ENCODE measurements around the gene ANKEF1. TPM values are rescaled to one million over a fixed set of nuclear protein-coding genes. Genes with fewer than 3 reads are reported as not detected.

The ANKEF1 gene
- total RNA-seq, 1 experiment from 2014 or later: 8.3 TPM

DNA sequence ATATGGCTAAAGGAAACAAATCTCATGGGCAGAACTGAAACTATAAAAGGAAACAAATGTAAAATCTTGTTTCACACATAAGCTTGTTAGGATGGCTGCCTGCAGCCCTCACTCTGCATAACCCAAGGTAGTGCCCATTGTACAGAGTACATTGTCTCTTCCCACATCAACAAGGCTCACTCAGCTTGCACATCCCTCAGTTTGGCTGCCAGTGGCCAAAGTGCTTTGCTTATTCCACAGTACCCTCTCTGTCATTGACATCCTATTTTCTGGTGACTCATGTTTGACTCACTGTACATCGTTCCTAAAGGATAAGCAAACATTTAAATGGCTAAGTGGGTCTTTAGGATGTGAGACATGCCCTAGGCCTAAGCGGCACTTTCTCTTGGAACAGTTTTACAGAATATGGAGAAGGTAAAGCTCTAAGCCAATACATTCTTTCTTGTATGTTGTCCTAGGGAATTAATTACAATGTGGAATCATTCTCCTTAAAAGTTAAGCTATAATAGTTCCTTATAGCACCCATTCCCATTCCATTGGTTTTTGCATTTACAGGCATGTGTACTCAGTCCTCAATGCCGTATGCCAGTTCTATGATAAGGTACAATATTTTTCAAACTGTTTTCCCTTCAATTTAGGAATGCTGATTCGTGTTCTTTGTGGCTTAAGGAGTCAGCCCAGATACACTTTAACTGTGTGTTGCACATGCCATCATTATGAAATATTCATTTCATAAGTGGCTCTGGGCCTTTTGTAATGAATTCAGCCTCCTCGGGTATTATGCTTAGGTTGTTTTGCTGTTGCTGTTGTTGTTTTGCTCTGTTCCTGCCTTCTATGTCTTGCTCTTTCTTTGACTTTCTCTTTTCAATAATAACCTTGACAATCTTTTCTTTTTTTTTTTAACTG lies 5.5 kb downstream of the ANKEF1 start:
- TF ChIP-seq, protein P1, sequence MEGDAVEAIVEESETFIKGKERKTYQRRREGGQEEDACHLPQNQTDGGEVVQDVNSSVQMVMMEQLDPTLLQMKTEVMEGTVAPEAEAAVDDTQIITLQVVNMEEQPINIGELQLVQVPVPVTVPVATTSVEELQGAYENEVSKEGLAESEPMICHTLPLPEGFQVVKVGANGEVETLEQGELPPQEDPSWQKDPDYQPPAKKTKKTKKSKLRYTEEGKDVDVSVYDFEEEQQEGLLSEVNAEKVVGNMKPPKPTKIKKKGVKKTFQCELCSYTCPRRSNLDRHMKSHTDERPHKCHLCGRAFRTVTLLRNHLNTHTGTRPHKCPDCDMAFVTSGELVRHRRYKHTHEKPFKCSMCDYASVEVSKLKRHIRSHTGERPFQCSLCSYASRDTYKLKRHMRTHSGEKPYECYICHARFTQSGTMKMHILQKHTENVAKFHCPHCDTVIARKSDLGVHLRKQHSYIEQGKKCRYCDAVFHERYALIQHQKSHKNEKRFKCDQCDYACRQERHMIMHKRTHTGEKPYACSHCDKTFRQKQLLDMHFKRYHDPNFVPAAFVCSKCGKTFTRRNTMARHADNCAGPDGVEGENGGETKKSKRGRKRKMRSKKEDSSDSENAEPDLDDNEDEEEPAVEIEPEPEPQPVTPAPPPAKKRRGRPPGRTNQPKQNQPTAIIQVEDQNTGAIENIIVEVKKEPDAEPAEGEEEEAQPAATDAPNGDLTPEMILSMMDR (conservative IDR thresholded peaks at IDR 0.05): no peak
- H3K14ac ChIP-seq (ENCODE audit: insufficient read depth, low read length): no peak overlapping the region
- no peak for DNase-seq

More for the DNA sequence above, 5.5 kb downstream of the ANKEF1 start:
- Histone ChIP-seq H2BK15ac (ENCODE audit: low read depth, low read length) (no peak overlapping the region), H3K27ac (ENCODE audit: insufficient read length, low read depth, low read length) (no peak overlapping the region), H3K9me3 (ENCODE audit: control insufficient read depth, low read depth, low read length) (no peaks in the 10 kb centered on the region), H4K20me1 (ENCODE audit: control insufficient read depth, insufficient read depth, insufficient read length) (no peaks in the 10 kb centered on the region), H4K91ac (ENCODE audit: insufficient read length, low read depth, low read length) (no peak overlapping the region), H3K27me3 (ENCODE audit: insufficient read depth, low read length) (no peaks in the 10 kb centered on the region), H2BK12ac (ENCODE audit: insufficient read length, low read depth, low read length) (no peak overlapping the region), H2BK5ac (ENCODE audit: insufficient read length, low read length) (no peak overlapping the region), H3K4ac (ENCODE audit: low read depth, low read length) (no peak overlapping the region), H3K4me2 (ENCODE audit: insufficient read depth, insufficient read length, low read length) (no peak overlapping the region), H4K8ac (replicated peaks; ENCODE audit: insufficient read length, low read depth, low read length) (no peak overlapping the region), H3K9ac (ENCODE audit: extremely low read depth, insufficient read length, low read length) (no peak overlapping the region), H3K4me1 (ENCODE audit: insufficient read depth, low read length) (no peaks in the 10 kb centered on the region), H3K56ac (ENCODE audit: insufficient read length, low read depth, low read length) (no peak overlapping the region), H3K23me2 (ENCODE audit: insufficient read length, low read depth, low read length, poor library complexity, severe bottlenecking) (no peaks in the 10 kb centered on the region), H3K18ac (ENCODE audit: insufficient read length, low read depth, low read length) (no peak overlapping the region), H4K5ac (ENCODE audit: insufficient read length, low read depth, low read length) (no peak overlapping the region), H3K79me1 (ENCODE audit: insufficient read depth, low read depth, low read length, poor library complexity, severe bottlenecking) (no peaks in the 10 kb centered on the region), H3T11ph (ENCODE audit: low read length) (no peak overlapping the region), H2AFZ (ENCODE audit: low read length) (no peak overlapping the region), H2BK20ac (ENCODE audit: low read depth, low read length, poor library complexity, severe bottlenecking) (no peak overlapping the region), H2BK120ac (ENCODE audit: low read depth, low read length, poor library complexity, severe bottlenecking) (no peak overlapping the region), H3K23ac (ENCODE audit: insufficient read length, low read depth, low read length) (no peak overlapping the region), H3K79me2 (ENCODE audit: insufficient read depth, low read length) (no peaks in the 10 kb centered on the region), H2AK5ac (ENCODE audit: insufficient read length, low read length) (no peak overlapping the region)
- H3K4me1 Mint-ChIP-seq: peaks cover 5% of the 10 kb centered on the region in 2 experiments
- H3K27ac Mint-ChIP-seq: no peak overlapping the region
- H3K36me3 Mint-ChIP-seq (ENCODE audit: insufficient read depth in 1 of 3, low read depth in 3 of 3): peaks cover 0 to 10% (median 0%) of the 10 kb centered on the region in 3 experiments; a peak in 1 of 7 replicates
- H3K27me3 Mint-ChIP-seq (ENCODE audit: low read depth): no peaks in the 10 kb centered on the region
- no CpG with 5 or more reads among the region's 5 CpGs for WGBS (ENCODE audit: extremely low coverage, insufficient read length, low lambda C conversion rate)
- no peaks in the 10 kb centered on the region for H3K9me3 Mint-ChIP-seq
- H3K4me3 Mint-ChIP-seq: no peak overlapping the region

Measured in H9 (cell line).